GM12878 (cell line): ENCODE measurements around the gene BBX. TPM values are rescaled to one million over a fixed set of nuclear protein-coding genes. Genes with fewer than 3 reads are reported as not detected.

ENCODE experiments used
- ATF2 ChIP-seq: IDR thresholded peaks from 2 replicates; pipeline ENCODE4 v1.6.1; 2012; ENCODE audit warnings: low read length, inconsistent platforms
- BCL3 ChIP-seq: IDR thresholded peaks from 2 replicates; pipeline ENCODE4 v1.6.1; 2011; ENCODE audit warnings: borderline replicate concordance, low read depth, mild to moderate bottlenecking, moderate library complexity, low read length; ENCODE audit not compliant: insufficient read depth, poor library complexity, severe bottlenecking
- BHLHE40 ChIP-seq, 2 experiments: fragments of 450-650 bp in 1 of 2; IDR thresholded peaks; 2 replicates each; pipeline ENCODE4 v1.6.1; 2011 to 2017; ENCODE audit warnings: low read depth in 2 of 2, borderline replicate concordance in 1 of 2, improper control_type of control experiment in 1 of 2, low read length in 1 of 2, mild to moderate bottlenecking in 1 of 2
- CHD1 ChIP-seq: IDR thresholded peaks from 2 replicates; pipeline ENCODE4 v1.6.1; 2012; ENCODE audit warnings: low read depth, low read length, improper control_type of control experiment
- EGR1 ChIP-seq, 2 experiments: IDR thresholded peaks; 1 replicate in 1 of 2; 2 replicates in 1 of 2; pipeline ENCODE4 v1.6.1; 2011 to 2012; ENCODE audit warnings: low read depth in 2 of 2, low read length in 2 of 2, borderline replicate concordance in 1 of 2, mild to moderate bottlenecking in 1 of 2, moderate library complexity in 1 of 2
- ETV6 ChIP-seq, 2 experiments: fragments of 450-650 bp in 1 of 2; IDR thresholded peaks in 1 of 2; conservative IDR thresholded peaks in 1 of 2; 2 replicates each; pipeline ENCODE4 v1.6.1; 2014; ENCODE audit warnings: antibody characterized with exemption in 1 of 2, borderline replicate concordance in 1 of 2, low read depth in 1 of 2, mild to moderate bottlenecking in 1 of 2, moderate library complexity in 1 of 2
- FOXK2 ChIP-seq: fragments of 450-650 bp; IDR thresholded peaks from 2 replicates; pipeline ENCODE4 v1.6.1; 2017; ENCODE audit warnings: mild to moderate bottlenecking, moderate library complexity
- MXI1 ChIP-seq: fragments of 150-350 bp; IDR thresholded peaks from 2 replicates; pipeline ENCODE4 v1.6.1; 2011; ENCODE audit warnings: low read depth, mild to moderate bottlenecking, inconsistent platforms, low read length, improper control_type of control experiment
- MYB ChIP-seq: fragments of 150-350 bp; IDR thresholded peaks from 2 replicates; pipeline ENCODE4 v1.6.1; 2014; ENCODE audit warnings: mild to moderate bottlenecking, low read depth, low read length, borderline replicate concordance
- NFXL1 ChIP-seq: fragments of 450-650 bp; IDR thresholded peaks from 2 replicates; pipeline ENCODE4 v1.6.1; 2017; ENCODE audit warnings: antibody characterized with exemption, mild to moderate bottlenecking, borderline replicate concordance
- PKNOX1 ChIP-seq: fragments of 450-650 bp; IDR thresholded peaks from 2 replicates; pipeline ENCODE4 v1.6.1; 2016; ENCODE audit warnings: mild to moderate bottlenecking
- RELB ChIP-seq: fragments of 450-650 bp; IDR thresholded peaks from 2 replicates; pipeline ENCODE4 v1.6.1; 2017; ENCODE audit warnings: low read depth, mild to moderate bottlenecking, moderate library complexity
- TCF12 ChIP-seq: IDR thresholded peaks from 2 replicates; pipeline ENCODE4 v1.6.1; 2011; ENCODE audit warnings: low read depth, mild to moderate bottlenecking, low read length
- ZBTB40 ChIP-seq: fragments of 450-650 bp; IDR thresholded peaks from 2 replicates; pipeline ENCODE4 v1.6.1; 2016; ENCODE audit warnings: mild to moderate bottlenecking, moderate library complexity, borderline replicate concordance
- ZNF384 ChIP-seq: IDR thresholded peaks from 2 replicates; pipeline ENCODE4 v1.6.1; 2012; ENCODE audit warnings: low read depth, mild to moderate bottlenecking, low read length, improper control_type of control experiment, borderline replicate concordance
- polyA plus RNA-seq, 11 experiments: library from polyadenylated mRNA; depleted of rRNA in 4 of 11; unstranded in 6 of 11; stranded (reverse) in 5 of 11; fragments of >200 nt; fragmentation: Nextera tagmentation in 4 of 11; fragmentation: Illumina TruSeq in 1 of 11; extraction: Ambion mirVana in 4 of 11; extraction: Trizol in 1 of 11; gene quantifications; 1 replicate in 1 of 11; 2 replicates in 10 of 11; pipeline versions ENCODE4 v1.2.1 to v1.2.3, GENCODE V29; 2011 to 2016; ENCODE audit warnings: inconsistent platforms in 2 of 11, missing spikeins in 2 of 11, low read depth in 1 of 11
- total RNA-seq, 4 experiments: library from RNA; depleted of rRNA in 3 of 4; stranded (reverse); fragments of >200 nt in 3 of 4; fragmentation: Illumina TruSeq in 1 of 4; extraction: Trizol in 1 of 4; gene quantifications; 2 replicates each; pipeline versions ENCODE4 v1.2.1 to v1.2.3, GENCODE V29; 2013 to 2021

BBX gene
- total and polyA plus RNA-seq, 10 of the 15 experiments (the other 5 are each of a cell fraction or from before 2014, with no cell fraction given): 13.3 to 38.5 (median 32.0) TPM

GRCh38 chr3:107633327-107634098 is 110.8 kb downstream of the BBX start (continued):
- TF ChIP-seq BCL3 (no peak), ZBTB40 (no peak), PKNOX1 (peak; percentile 68; the same call in 1 of the 2 replicates), FOXK2 (no peak), ATF2 (peak; percentile 20; the same call in 1 of the 2 replicates), EGR1 (IDR thresholded peaks at IDR 0.05; ENCODE audit: borderline replicate concordance in 1 of 2, low read depth in 2 of 2, low read length in 2 of 2) (no peak), MXI1 (no peak), CHD1 (no peak), NFXL1 (no peak), RELB (0 out of 2 replicates have a peak, but pooled peaks have one; percentile 50), ZNF384 (no peak), ETV6 (conservative IDR thresholded peaks at IDR 0.05 in 1 of 2, IDR thresholded peaks at IDR 0.05 in 1 of 2; ENCODE audit: borderline replicate concordance in 1 of 2, low read depth in 1 of 2) (no peak), BHLHE40 (IDR thresholded peaks at IDR 0.05; ENCODE audit: borderline replicate concordance in 1 of 2, low read depth in 2 of 2, low read length in 1 of 2) (no peak), TCF12 (0 out of 2 replicates have a peak, but pooled peaks have one; percentile 4), MYB (no peak)
